Choroid plexus epithelial cell (primary cell): ENCODE data around the gene VTI1A.
"Not testable (repeated sequence)": the region's sequence is repeated elsewhere in the genome, so short reads cannot be mapped to it uniquely, and the experiment has no call there.

Source experiments
- DNase-seq: peaks from one replicate; pipeline ENCODE4 v3.0.0-alpha.2; 2010; ENCODE audit warnings: low read depth
- H3K4me3 ChIP-seq: 2 replicates; pipeline ENCODE4 v1.5.1; 2011; ENCODE audit warnings: low read depth, mild to moderate bottlenecking, control low read depth, low read length, moderate library complexity
- CTCF ChIP-seq: conservative IDR thresholded peaks from 2 replicates; pipeline ENCODE4 v1.5.1; 2011; ENCODE audit warnings: low read depth, mild to moderate bottlenecking, control low read depth, inconsistent platforms, low read length, moderate library complexity

VTI1A gene

DNA sequence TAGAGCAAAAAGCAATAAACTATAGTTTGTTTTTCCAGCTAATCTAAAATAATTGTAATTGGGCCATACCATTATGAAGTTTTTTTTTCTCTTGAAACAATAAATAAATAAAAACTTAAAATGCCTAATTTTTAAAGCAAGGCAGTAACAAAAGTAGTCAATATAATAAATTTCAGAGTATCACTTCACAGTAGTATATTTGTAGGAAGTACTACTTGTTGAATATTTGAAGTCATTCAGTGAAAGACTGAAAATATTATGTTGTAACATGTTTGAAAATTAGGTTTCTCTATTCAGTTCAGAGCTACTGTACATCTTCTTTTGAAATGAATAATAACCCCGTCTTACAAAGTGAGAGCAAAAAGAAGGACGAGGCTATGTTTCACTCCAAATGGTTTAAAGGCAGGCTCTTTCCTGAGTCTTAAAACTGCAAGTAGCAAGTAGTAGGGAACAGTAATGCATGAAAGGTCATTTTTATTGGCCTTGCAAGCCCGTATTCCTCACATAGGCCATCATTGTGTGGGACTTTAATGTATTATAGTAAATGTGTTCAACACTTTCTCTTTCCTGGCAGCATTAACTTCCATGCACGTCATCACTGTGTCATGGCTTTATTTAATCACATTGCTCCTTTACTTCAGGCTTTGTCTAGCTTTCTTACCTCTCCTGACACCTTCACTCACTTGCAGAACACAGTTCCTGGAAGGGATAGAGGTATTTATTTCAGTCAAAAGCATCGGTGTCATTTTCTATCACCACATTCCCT, 141.4 kb downstream of the VTI1A start:
- no peak for DNase-seq
- H3K4me3 ChIP-seq = no peak overlapping the region
- no peak for TF ChIP-seq CTCF

- H3K4me3 ChIP-seq = no peak overlapping the region
- DNase-seq = no peak
- no peak for TF ChIP-seq CTCF
Measured at GRCh38 chr10:112589081-112589480, 142.1 kb downstream of the VTI1A start.

DNA sequence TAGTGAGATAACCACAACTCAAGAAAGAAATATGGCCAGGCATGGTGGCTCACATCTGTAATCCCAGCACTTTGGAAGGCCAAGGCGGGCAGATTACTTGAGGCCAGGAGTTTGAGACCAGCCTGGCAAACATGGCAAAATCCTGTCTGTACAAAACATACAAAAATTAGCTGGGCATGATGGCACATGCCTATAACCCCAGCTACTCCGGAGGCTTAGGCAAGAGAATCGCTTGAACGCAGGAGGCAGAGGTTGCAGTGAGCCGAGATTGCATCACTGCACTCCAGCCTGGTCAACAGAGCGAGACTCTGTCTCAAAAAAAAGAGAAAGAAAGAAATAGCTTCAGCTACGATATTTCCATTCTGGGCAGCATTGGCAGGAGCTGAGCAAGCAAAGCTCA, 143.8 kb downstream of the VTI1A start:
- H3K4me3 ChIP-seq, DNase-seq: not testable (repeated sequence)

DNA sequence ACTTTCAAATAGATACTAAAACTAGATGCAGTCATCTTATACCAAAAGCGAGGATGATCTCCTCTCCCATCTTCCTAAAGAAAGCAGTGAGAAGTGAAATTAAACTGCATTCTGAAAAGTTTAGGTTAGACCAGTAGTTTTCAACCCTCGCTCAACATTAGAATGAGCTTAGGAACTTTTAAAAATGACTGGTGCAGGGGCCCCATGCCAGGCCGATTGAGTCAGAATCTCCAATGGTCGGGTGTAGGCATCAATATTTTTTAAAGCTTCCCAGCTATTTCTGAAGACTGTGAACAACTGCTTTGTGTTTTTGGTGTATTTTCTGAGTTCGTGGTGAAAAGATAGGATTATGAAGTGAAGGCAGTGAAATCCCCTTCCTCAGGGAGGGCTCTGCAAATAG, 146.0 kb downstream of the VTI1A start:
- no peak for TF ChIP-seq CTCF
- no peak for DNase-seq
- no peak overlapping the region for H3K4me3 ChIP-seq

GRCh38 chr10:112601214-112602090, 154.4 kb downstream of the VTI1A start:
- TF ChIP-seq CTCF = no peak
- DNase-seq = no peak
- H3K4me3 ChIP-seq = no peak overlapping the region

GRCh38 chr10:112603062-112603461, 156.0 kb downstream of the VTI1A start:
- H3K4me3 ChIP-seq = no peak overlapping the region
- DNase-seq = no peak
- no peak for TF ChIP-seq CTCF

GRCh38 chr10:112605063-112605462, 158.0 kb downstream of the VTI1A start:
- DNase-seq = no peak
- no peak for TF ChIP-seq CTCF
- no peak overlapping the region for H3K4me3 ChIP-seq
